AG08395 (cell line): ENCODE measurements around the gene KCTD1.
A peak's percentile ranks its signal among the peaks of the same experiment; 100 is the strongest.
"Not testable (repeated sequence)": the region's sequence is repeated elsewhere in the genome, so short reads cannot be mapped to it uniquely, and the experiment has no call there.

ENCODE experiments used
- DNase-seq: peaks from one replicate; pipeline ENCODE4 v3.0.0; 2012; ENCODE audit warnings: mixed read lengths, low spot score

KCTD1 gene

DNA sequence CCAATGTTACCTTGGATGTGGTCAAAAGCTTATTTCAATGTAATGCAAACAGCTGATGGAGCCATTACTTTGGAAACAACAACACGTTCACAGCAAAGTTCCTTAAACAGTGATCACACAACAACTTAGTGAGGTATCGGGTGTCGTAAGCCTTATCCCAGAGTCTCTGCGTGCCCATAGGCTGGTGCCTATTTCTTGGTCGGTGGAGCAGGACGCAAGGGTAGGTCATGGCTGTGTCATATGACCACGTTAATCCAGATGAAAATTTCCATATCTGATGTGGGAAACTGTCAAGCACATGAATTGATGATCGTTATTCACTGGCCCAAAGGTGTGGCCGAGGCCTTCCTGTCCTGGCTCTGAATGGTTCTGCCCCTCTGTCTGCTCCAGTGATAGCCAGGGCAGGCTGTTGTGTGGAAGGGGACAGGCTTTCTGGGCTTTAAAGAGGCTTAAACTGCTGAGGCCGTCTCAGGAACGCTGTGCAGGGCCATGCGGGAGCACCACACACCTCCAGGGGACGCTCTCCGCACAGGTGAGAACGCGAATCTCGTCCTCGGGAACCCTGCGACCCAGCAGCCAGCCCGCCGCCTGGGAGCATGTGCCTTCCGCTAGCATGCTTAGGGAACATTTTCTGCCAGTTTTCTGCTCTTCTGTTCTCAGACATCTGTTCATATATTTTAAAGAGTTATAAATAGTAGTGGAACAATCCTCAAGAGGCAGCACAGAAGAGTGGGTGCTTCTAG lies 90.6 kb downstream of the KCTD1 start:
- no peak for DNase-seq

GRCh38 chr18:26457195-26457594 lies 91.2 kb downstream of the KCTD1 start:
- no peak for DNase-seq

- no peak for DNase-seq
Measured at GRCh38 chr18:26456070-26456491, 92.3 kb downstream of the KCTD1 start.

- DNase-seq = no peak
Measured at GRCh38 chr18:26455639-26456038, 92.7 kb downstream of the KCTD1 start.

GRCh38 chr18:26454616-26455015 lies 93.7 kb downstream of the KCTD1 start:
- DNase-seq = no peak

DNA sequence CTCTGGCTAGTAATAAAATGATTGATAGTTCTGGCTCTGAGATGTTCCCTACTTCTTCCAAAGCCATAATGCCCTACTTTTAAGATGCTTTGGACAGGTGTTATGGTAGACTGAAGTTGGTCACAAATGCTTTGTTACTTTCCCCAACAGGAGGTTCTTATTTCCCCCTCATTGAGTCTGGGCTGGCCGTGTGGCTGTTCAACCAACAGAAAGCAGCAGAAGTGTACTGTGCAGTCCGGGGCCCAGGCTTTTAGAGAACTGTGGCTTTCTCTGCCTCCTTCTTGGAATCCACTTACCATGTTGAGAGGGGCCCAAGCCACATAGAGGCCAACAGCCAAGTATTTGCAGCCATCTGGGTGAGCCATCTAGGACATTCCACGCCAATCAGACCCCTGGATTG lies 94.2 kb downstream of the KCTD1 start:
- no peak for DNase-seq

DNA sequence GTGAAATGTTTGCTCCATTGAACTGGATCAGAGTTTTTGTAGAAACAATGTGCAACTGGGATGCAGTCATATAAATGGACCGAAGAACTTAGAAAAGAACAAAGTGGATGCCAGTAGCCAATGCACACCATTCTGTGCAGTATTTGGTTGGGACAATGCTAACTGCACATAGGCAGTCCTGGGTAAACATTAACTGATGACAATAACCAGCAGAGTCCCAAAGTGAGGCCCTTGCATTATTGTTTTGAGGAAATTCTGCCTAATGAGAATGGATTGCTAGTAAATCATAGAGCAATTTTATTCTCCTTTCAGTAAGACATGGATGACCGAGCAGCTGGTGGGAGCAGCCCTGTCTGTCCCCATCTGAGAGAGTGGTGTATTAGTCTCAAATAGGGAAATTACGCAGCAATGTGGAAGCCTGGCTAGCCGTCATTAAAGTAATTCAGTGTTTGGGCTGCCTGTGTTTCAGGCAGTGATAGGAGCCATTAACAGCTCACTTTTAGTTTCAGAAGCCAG lies 94.9 kb downstream of the KCTD1 start:
- DNase-seq = no peak

DNA sequence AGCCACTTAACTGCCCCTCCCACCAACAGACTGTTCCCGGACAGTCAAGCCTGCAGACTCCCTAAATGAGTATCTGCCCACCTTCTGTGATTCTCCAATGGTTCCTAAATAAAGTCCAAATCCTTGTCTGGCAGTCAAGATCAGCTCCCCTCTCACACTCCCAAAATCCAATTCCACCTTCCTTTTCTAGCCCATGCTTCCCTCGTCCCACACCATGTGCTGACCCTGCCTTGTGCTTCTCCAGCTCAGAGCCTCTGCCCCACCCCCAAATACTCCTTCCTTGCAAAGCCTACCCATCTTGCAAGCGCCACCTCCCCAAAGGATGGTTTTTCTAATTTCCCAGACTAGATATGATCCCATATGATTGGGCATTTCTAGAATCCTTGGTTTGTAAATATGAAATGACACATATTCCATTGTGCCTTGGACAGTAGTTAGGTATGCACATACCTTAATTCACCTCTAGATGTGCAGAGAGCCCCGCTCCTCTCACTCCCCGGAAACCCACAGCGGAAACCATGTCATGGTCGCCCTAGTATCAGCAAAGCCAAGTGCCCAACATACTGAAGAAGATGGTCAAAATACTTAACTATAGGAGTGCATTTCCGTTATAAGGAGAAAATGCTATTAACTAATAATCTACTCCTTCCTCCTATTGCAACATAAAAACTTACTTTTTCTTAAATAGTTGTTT lies 97.2 kb downstream of the KCTD1 start:
- DNase-seq = no peak

GRCh38 chr18:26448714-26449159 lies 99.6 kb downstream of the KCTD1 start:
- DNase-seq = no peak

GRCh38 chr18:26443853-26444252 lies 104.5 kb downstream of the KCTD1 start:
- DNase-seq = no peak

- no peak for DNase-seq
Measured at GRCh38 chr18:26442126-26442525, 106.2 kb downstream of the KCTD1 start.

GRCh38 chr18:26440644-26441043 lies 107.7 kb downstream of the KCTD1 start:
- DNase-seq = no peak

GRCh38 chr18:26439537-26439936 lies 108.8 kb downstream of the KCTD1 start:
- no peak for DNase-seq

- no peak for DNase-seq
Measured at GRCh38 chr18:26438980-26439379, 109.4 kb downstream of the KCTD1 start.

GRCh38 chr18:26437634-26438033 lies 110.7 kb downstream of the KCTD1 start:
- not testable (repeated sequence) for DNase-seq

GRCh38 chr18:26436176-26437051 lies 111.9 kb downstream of the KCTD1 start:
- peak; percentile 57 for DNase-seq

DNA sequence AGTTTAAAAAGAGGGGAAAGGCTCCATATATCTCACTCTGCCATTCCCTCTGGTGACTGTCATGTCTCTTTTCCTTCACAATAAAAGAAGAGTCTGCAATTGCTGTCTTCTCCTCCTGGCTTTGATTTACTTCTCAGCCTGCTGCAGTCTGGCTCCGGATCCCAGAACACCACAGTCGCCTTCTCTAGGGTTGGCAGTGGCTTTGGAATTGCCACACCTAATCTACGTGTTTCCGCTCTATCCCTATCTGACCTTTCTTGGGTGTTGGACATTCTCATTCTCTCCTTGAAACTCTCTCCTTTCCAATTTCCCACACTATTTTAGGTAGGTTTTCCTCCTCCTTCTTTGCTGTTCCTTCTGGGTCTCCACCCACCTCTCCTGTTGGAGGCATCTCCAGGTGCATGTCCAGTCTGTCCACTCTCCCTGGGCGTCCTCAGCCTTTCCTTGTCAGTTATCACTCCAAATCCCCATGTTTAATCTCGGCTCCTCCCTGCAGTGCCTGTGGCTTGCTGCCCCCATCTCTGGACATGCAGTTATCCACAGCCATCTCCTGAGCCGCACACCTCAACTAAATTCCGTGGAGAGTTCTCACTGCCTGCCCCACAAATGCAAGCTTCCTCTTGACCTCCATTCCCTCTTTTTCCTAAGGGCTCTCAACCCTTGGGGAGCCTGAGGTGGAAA lies 112.8 kb downstream of the KCTD1 start:
- no peak for DNase-seq

GRCh38 chr18:26434887-26435286 lies 113.5 kb downstream of the KCTD1 start:
- DNase-seq = no peak

DNA sequence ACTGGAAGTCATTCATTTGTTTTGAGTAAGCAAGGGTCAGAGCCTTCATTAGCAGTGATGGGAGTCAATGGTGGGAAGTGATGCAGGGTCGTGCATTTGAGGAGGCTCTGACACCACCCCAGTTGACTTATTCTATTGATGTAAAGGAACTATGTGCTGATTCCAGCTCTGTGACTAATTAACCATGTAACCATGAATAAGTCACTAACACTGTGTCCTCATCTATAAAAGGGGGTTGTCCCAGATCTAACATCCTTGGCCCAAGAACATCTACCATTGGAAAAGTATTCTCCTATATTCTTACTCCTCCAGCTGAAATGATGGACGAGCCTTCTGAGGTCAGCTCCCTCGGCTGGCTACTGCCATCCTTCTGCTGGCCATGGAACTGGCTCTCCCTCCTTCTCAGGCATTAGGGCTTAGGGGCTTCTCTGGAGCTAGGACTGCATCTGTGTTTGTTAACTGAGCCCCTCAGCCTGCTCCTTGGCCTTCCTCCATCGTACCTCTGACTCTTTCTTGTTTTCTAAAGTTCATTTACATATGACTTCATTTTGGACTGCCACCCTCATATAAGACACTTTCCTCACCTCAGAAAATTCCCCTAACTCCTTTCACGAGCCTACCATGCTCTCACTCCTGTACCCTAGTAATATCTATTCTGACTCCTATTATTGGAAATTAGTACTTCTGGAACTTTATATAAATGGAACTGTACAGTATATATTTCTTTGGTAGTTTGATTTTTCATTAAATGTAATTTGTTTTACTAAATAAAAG lies 115.5 kb downstream of the KCTD1 start:
- DNase-seq = no peak

DNA sequence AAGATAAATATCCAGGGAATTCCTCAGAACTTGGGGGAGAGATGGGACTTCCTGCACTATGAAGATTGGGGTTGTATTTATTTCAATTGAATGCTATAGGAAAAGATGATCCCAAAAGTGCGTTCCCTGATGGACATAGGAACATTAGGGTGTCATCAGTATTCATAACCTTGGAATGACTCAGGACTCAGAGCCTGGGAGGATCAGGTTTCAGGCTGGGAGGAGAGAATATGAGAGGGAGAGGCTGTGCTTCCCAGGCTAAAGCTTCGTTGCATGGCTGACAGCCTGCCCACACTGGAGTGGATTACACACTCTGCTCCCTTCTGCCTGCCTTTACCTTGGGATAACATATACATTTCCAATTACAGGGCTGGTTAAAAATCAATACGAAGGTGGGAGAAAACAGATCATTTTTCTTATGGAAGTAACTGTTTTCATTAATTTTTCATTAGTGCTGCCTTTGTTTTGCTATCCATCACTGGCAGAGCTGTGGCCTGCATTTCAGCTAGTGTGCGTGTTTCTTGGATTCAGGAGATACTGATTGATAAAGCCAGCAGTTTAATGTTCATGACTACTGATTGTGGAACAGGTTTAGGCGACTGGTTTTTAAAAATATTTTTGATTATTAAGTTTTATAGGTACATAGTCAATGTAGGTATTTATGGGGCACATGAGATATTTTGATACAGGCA lies 118.7 kb downstream of the KCTD1 start:
- DNase-seq = peak; percentile 91
